SK-N-SH (cell line): Measurements from ENCODE around the gene ZMYND8.

ENCODE experiments used
- CHD2 ChIP-seq: fragments of 150-350 bp; IDR thresholded peaks from 2 replicates; pipeline ENCODE4 v1.6.1; 2018; ENCODE audit warnings: low read length; ENCODE audit not compliant: partially characterized antibody
- EP300 ChIP-seq, 2 experiments: IDR thresholded peaks; 2 replicates each; pipeline versions ENCODE4 v1.4.0 to v1.6.1; 2012; ENCODE audit warnings: borderline replicate concordance in 1 of 2, low read depth in 1 of 2, low read length in 1 of 2
- FOXM1 ChIP-seq: IDR thresholded peaks from 2 replicates; pipeline ENCODE4 v1.4.0; 2012; ENCODE audit warnings: low read depth, mild to moderate bottlenecking
- GATA2 ChIP-seq: sonication (generic); formaldehyde crosslinking; IDR thresholded peaks from 2 replicates; pipeline ENCODE4 v1.5.0; 2020; ENCODE audit warnings: mild to moderate bottlenecking, missing genetic modification reagents
- NFIC ChIP-seq: IDR thresholded peaks from 2 replicates; pipeline ENCODE4 v1.4.0; 2012; ENCODE audit warnings: borderline replicate concordance
- POLR2AphosphoS5 ChIP-seq: IDR thresholded peaks from 2 replicates; pipeline ENCODE4 v1.6.1; 2012; ENCODE audit warnings: low read depth, low read length
- REST ChIP-seq: IDR thresholded peaks from 2 replicates; pipeline ENCODE4 v1.6.1; 2012; ENCODE audit warnings: mild to moderate bottlenecking, low read depth, low read length, moderate library complexity
- RXRA ChIP-seq: IDR thresholded peaks from 2 replicates; pipeline ENCODE4 v1.4.0; 2012; ENCODE audit warnings: low read depth, mild to moderate bottlenecking, borderline replicate concordance
- TAF1 ChIP-seq: IDR thresholded peaks from 2 replicates; pipeline ENCODE4 v1.6.1; 2012; ENCODE audit warnings: low read depth, mild to moderate bottlenecking, low read length, moderate library complexity, borderline replicate concordance
- USF1 ChIP-seq: IDR thresholded peaks from 2 replicates; pipeline ENCODE4 v1.4.0; 2012; ENCODE audit warnings: low read depth, borderline replicate concordance
- YY1 ChIP-seq: IDR thresholded peaks from 2 replicates; pipeline ENCODE4 v1.4.0; 2012; ENCODE audit warnings: low read depth, mild to moderate bottlenecking
- TF ChIP-seq, protein P1 (sequence below): fragments of 200-600 bp; sonication (generic); IDR thresholded peaks from 2 replicates; pipeline ENCODE4 v1.6.1; 2017; ENCODE audit warnings: antibody characterized with exemption, mild to moderate bottlenecking, moderate library complexity
- TF ChIP-seq, protein P2 (sequence below): IDR thresholded peaks from 2 replicates; pipeline ENCODE4 v1.4.0; 2012; ENCODE audit warnings: low read depth, borderline replicate concordance
- TF ChIP-seq, protein P3 (sequence below): fragments of 150-350 bp; IDR thresholded peaks from 2 replicates; pipeline ENCODE4 v1.6.1; 2017; ENCODE audit warnings: antibody characterized with exemption, low read length, low read depth, borderline replicate concordance

GRCh38 chr20:47284373-47284772 is 72.1 kb downstream of the ZMYND8 start:
- TF ChIP-seq, protein P1, sequence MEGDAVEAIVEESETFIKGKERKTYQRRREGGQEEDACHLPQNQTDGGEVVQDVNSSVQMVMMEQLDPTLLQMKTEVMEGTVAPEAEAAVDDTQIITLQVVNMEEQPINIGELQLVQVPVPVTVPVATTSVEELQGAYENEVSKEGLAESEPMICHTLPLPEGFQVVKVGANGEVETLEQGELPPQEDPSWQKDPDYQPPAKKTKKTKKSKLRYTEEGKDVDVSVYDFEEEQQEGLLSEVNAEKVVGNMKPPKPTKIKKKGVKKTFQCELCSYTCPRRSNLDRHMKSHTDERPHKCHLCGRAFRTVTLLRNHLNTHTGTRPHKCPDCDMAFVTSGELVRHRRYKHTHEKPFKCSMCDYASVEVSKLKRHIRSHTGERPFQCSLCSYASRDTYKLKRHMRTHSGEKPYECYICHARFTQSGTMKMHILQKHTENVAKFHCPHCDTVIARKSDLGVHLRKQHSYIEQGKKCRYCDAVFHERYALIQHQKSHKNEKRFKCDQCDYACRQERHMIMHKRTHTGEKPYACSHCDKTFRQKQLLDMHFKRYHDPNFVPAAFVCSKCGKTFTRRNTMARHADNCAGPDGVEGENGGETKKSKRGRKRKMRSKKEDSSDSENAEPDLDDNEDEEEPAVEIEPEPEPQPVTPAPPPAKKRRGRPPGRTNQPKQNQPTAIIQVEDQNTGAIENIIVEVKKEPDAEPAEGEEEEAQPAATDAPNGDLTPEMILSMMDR, result no peak
- TF ChIP-seq REST (no peak), NFIC (no peak), TAF1 (no peak), GATA2 (CRISPR knock-in tag) (no peak), EP300 (IDR thresholded peaks at IDR 0.05; ENCODE audit: borderline replicate concordance in 1 of 2, low read depth in 1 of 2, low read length in 1 of 2) (no peak), FOXM1 (no peak), RXRA (no peak), CHD2 (no peak), YY1 (no peak), USF1 (no peak), POLR2AphosphoS5 (no peak)
- TF ChIP-seq, protein P2, sequence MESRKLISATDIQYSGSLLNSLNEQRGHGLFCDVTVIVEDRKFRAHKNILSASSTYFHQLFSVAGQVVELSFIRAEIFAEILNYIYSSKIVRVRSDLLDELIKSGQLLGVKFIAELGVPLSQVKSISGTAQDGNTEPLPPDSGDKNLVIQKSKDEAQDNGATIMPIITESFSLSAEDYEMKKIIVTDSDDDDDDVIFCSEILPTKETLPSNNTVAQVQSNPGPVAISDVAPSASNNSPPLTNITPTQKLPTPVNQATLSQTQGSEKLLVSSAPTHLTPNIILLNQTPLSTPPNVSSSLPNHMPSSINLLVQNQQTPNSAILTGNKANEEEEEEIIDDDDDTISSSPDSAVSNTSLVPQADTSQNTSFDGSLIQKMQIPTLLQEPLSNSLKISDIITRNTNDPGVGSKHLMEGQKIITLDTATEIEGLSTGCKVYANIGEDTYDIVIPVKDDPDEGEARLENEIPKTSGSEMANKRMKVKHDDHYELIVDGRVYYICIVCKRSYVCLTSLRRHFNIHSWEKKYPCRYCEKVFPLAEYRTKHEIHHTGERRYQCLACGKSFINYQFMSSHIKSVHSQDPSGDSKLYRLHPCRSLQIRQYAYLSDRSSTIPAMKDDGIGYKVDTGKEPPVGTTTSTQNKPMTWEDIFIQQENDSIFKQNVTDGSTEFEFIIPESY, result no peak
- TF ChIP-seq, protein P3, sequence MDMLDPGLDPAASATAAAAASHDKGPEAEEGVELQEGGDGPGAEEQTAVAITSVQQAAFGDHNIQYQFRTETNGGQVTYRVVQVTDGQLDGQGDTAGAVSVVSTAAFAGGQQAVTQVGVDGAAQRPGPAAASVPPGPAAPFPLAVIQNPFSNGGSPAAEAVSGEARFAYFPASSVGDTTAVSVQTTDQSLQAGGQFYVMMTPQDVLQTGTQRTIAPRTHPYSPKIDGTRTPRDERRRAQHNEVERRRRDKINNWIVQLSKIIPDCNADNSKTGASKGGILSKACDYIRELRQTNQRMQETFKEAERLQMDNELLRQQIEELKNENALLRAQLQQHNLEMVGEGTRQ, result no peak
